GM20000 (cell line): Measurements from ENCODE around the gene HOXD12.

Experiments
- DNase-seq: peaks from one replicate; pipeline ENCODE4 v3.0.0; 2012; ENCODE audit warnings: low spot score
- TF ChIP-seq, protein P1 (sequence below): IDR thresholded peaks from 2 replicates; pipeline ENCODE4 v1.5.1; 2012; ENCODE audit warnings: mild to moderate bottlenecking, control low read depth; ENCODE audit errors: extremely low read depth, missing control alignments

HOXD12 gene

DNA sequence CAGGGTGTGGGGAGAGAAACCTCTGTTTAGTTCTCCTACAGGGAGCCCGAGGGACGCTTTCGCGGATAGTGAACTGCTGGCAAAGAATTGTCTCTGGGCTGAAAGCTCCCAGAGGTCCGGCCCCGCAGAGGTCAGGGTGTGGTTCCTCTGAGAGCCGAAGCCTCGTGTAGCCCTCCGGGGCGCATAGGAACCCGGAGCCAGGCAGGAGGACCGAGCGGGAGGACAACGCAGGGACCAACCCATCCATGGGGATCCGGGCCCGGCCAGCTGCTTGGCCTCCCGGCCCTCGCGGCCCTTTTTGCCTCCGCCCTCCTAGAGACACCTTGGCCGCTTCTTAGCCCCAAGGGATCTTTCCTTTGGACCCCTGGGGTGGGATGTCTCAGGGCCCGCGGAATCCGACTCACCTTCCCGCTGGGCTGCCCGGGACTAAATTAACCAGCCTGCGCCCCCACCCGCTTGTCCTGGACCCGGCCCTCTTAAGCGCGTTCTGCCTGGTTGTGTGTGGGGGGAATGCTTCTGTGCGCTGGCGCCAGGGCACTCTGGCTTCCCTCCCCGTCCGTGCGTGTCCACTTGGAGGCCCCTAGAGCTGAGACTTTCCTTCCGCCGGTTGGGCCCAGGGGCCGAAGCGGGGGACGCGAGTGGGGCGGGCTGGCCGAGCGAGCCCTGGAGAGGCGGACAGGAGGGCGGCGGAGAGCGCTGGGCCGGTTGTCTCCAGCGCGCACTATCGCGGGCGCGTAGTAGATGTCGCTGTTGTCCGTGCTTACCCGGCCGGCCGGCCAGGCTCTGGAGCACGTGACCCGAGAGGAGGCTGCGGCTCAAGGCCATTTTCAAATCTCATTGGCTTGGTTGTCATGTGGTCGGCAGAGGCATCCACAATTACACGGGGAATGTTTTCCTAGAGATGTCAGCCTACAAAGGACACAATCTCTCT lies 16.6 kb downstream of the HOXD12 start, which contains the start of gene HOXD10:
HOXD10 (plus strand) TSS at position 896 of the 931 bp plus-strand sequence. CDS start 56 bp downstream, outside the sequence.
- TF ChIP-seq, protein P1, sequence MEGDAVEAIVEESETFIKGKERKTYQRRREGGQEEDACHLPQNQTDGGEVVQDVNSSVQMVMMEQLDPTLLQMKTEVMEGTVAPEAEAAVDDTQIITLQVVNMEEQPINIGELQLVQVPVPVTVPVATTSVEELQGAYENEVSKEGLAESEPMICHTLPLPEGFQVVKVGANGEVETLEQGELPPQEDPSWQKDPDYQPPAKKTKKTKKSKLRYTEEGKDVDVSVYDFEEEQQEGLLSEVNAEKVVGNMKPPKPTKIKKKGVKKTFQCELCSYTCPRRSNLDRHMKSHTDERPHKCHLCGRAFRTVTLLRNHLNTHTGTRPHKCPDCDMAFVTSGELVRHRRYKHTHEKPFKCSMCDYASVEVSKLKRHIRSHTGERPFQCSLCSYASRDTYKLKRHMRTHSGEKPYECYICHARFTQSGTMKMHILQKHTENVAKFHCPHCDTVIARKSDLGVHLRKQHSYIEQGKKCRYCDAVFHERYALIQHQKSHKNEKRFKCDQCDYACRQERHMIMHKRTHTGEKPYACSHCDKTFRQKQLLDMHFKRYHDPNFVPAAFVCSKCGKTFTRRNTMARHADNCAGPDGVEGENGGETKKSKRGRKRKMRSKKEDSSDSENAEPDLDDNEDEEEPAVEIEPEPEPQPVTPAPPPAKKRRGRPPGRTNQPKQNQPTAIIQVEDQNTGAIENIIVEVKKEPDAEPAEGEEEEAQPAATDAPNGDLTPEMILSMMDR, result no peak
- no peak for DNase-seq

GRCh38 chr2:176117162-176117822 lies 17.7 kb downstream of the HOXD12 start:
- TF ChIP-seq, protein P1, result no peak
- no peak for DNase-seq

DNA sequence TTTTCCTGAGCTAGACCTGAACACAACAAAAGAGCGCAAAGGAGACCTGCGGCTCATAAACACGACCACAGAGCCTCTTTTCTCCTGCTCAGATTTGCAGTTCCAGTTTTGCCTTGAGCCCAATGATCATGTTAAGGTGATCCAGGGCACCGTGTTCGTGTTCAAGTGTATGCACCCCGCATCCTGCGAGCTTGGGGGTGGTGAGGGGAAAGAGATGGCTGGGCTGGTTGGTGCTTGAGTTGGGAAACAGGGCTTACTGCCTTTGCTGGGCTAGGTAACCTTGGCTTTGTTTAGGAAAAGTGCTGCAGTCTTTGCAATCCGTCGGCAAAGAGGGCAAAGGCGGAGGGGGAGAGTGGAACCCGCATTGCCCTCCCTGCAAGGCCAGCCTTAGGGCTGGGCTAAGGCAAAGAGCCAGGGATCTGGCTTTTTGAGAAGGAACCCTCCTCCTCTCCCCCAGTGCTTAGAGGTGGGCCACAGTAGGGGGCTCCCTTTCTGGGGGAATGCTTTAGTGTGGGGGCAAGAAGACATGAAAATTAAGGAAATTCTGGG lies 18.3 kb downstream of the HOXD12 start:
- TF ChIP-seq, protein P1, result no peak

GRCh38 chr2:176118601-176119339 lies 19.2 kb downstream of the HOXD12 start:
- TF ChIP-seq, protein P1, result no peak
- DNase-seq, result no peak

More for the DNA sequence above, 18.3 kb downstream of the HOXD12 start:
- no peak for DNase-seq

GRCh38 chr2:176120364-176121189 lies 21.0 kb downstream of the HOXD12 start:
- TF ChIP-seq, protein P1, result no peak
- DNase-seq, result no peak

DNA sequence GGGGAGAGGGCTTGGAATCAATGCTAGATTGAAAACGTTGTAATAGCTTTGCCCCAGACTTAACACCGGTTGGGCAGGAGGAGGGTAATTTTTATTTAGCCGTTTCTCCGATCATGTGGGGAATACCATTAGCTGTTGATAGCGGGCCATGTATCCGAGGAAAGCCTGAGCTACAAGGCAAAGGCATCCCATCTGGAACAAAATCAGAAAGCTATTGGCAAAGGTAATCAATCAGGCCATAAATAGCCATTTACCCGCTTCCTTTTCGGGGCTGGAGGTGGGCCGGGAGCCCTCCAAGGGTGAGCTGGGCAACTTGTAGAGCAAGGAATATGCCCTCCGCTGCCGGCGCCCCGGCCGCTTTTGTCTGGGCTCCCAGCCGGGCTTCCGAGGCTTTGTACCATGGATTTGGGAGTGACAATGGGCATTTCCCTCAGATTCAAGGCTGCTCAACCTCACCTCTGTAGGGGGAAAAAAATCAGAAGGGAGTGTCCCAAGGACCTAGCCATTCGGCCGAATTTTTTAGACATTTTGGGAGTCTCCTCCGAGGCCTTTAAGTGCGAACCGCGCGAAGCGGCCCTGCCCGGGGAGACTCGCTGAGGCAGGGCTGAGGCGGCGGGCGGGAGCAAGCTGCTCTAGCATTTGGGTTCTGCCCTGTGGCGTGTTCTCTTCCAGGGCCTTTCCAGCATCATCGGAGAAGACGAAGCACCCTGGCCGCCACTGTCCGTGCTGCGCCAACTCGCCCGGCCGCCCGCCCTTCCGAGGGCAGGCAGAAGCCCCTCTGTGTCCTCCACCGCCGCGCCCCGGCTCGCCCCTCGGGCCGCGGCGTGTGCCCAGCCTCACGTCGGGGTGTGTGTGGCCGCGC lies 21.8 kb downstream of the HOXD12 start:
- TF ChIP-seq, protein P1, result no peak
- DNase-seq, result no peak
